H1 (cell line): ENCODE data around the gene IDI2. TPM values are rescaled to one million over a fixed set of nuclear protein-coding genes. Genes with fewer than 3 reads are reported as not detected.

Experiments
- CTCF ChIA-PET: fragments of 300-600 bp; sonication (Branson Sonifier 250); formaldehyde crosslinking; loops from one replicate; lab custom pipeline; 2021; ENCODE audit not compliant: partially characterized antibody; lab: Charles Lee
- POLR2A ChIA-PET: fragments of 300-600 bp; sonication (Branson Sonifier 250); formaldehyde crosslinking; loops from one replicate; lab custom pipeline; 2021; ENCODE audit warnings: inconsistent platforms; ENCODE audit not compliant: partially characterized antibody; lab: Charles Lee
- DNase-seq, 2 experiments: peaks; one replicate each; pipeline versions ENCODE4 v3.0.0 to v3.0.0-alpha.2; 2010 to 2022; ENCODE audit warnings: low spot score in 2 of 2, low read depth in 1 of 2, mixed read lengths in 1 of 2
- FAIRE-seq: peaks from 2 replicates; lab custom pipeline; 2011; peaks lifted over from hg19 to GRCh38; lab: Jason Lieb, UNC
- H2AFZ ChIP-seq: 2 replicates; pipeline ENCODE4 v1.8.1; 2012; ENCODE audit warnings: low read length, inconsistent platforms
- H2AK5ac ChIP-seq: 2 replicates; pipeline ENCODE4 v1.6.1; 2013; ENCODE audit warnings: low read depth, low read length
- H2BK120ac ChIP-seq: replicated peaks from 2 replicates; pipeline ENCODE3; 2013; ENCODE audit warnings: low read depth, low read length, inconsistent platforms
- H2BK12ac ChIP-seq: 2 replicates; pipeline ENCODE4 v1.6.1; 2013; ENCODE audit warnings: low read depth, low read length
- H2BK15ac ChIP-seq: 2 replicates; pipeline ENCODE4 v1.6.1; 2013; ENCODE audit warnings: low read length
- H2BK20ac ChIP-seq: 2 replicates; pipeline ENCODE4 v1.6.1; 2013; ENCODE audit warnings: low read length
- H2BK5ac ChIP-seq: 2 replicates; pipeline ENCODE4 v1.6.1; 2013; ENCODE audit warnings: low read depth, low read length
- H3K14ac ChIP-seq: 2 replicates; pipeline ENCODE4 v1.6.1; 2013; ENCODE audit warnings: inconsistent platforms; ENCODE audit not compliant: insufficient read length
- H3K18ac ChIP-seq: 2 replicates; pipeline ENCODE4 v1.6.1; 2013; ENCODE audit warnings: low read length; ENCODE audit errors: extremely low read depth
- H3K23ac ChIP-seq: 2 replicates; pipeline ENCODE4 v1.6.1; 2013; ENCODE audit warnings: inconsistent platforms; ENCODE audit not compliant: insufficient read length
- H3K23me2 ChIP-seq: 2 replicates; pipeline ENCODE4 v1.6.1; 2013; ENCODE audit warnings: low read depth, low read length
- H3K27ac ChIP-seq: 2 replicates; pipeline ENCODE4 v1.6.1; 2011; ENCODE audit warnings: low read depth, low read length, inconsistent platforms
- H3K27me3 ChIP-seq, 4 experiments: replicated peaks in 1 of 4; 1 replicate in 1 of 4; 2 replicates in 3 of 4; pipeline versions ENCODE4 v1.6.1 to v1.8.1; 2011 to 2013; ENCODE audit warnings: low read length in 3 of 4, mild to moderate bottlenecking in 3 of 4, inconsistent platforms in 2 of 4, mixed read lengths in 2 of 4, moderate library complexity in 1 of 4; ENCODE audit not compliant: control insufficient read depth in 3 of 4, insufficient read depth in 3 of 4; ENCODE audit errors: extremely low read depth in 1 of 4
- H3K36me3 ChIP-seq, 4 experiments: 2 replicates each; pipeline versions ENCODE4 v1.6.1 to v1.8.1; 2011 to 2013; ENCODE audit warnings: mild to moderate bottlenecking in 4 of 4, low read length in 3 of 4, moderate library complexity in 2 of 4, control low read depth in 1 of 4, inconsistent platforms in 1 of 4; ENCODE audit not compliant: insufficient read depth in 4 of 4, control insufficient read depth in 2 of 4
- H3K4ac ChIP-seq: replicated peaks from 2 replicates; pipeline ENCODE3; 2013; ENCODE audit warnings: low read length, low read depth, mixed read lengths, inconsistent platforms; ENCODE audit not compliant: insufficient read length
- H3K4me1 ChIP-seq, 4 experiments: replicated peaks in 1 of 4; 1 replicate in 1 of 4; 2 replicates in 3 of 4; pipeline versions ENCODE4 v1.6.1 to v1.8.1; 2011 to 2013; ENCODE audit warnings: low read length in 3 of 4, inconsistent platforms in 2 of 4, mixed read lengths in 1 of 4; ENCODE audit not compliant: insufficient read depth in 4 of 4, control insufficient read depth in 3 of 4
- H3K4me2 ChIP-seq, 2 experiments: 2 replicates each; pipeline versions ENCODE4 v1.6.1 to v1.8.1; 2011 to 2013; ENCODE audit warnings: low read depth in 2 of 2, low read length in 2 of 2, control low read depth in 1 of 2, inconsistent platforms in 1 of 2, mild to moderate bottlenecking in 1 of 2; ENCODE audit not compliant: insufficient read depth in 1 of 2
- H3K4me3 ChIP-seq, 4 experiments: fragments of 200-600, 300-600 bp in 1 of 4; sonication (generic), shearing (Covaris generic), sonication (Bioruptor Twin) in 1 of 4; 2 replicates each; pipeline versions ENCODE4 v1.5.1 to v1.8.1; 2011 to 2016; ENCODE audit warnings: low read length in 4 of 4, low read depth in 3 of 4, control low read depth in 2 of 4, inconsistent platforms in 2 of 4, mild to moderate bottlenecking in 2 of 4, mixed read lengths in 1 of 4, moderate library complexity in 1 of 4; ENCODE audit not compliant: insufficient read depth in 2 of 4; ENCODE audit errors: extremely low read depth in 1 of 4
- H3K56ac ChIP-seq: replicated peaks from 2 replicates; pipeline ENCODE3; 2013; ENCODE audit warnings: low read depth, mild to moderate bottlenecking, mixed read lengths, low read length, inconsistent platforms; ENCODE audit not compliant: insufficient read length
- H3K79me1 ChIP-seq: 2 replicates; pipeline ENCODE4 v1.6.1; 2013; ENCODE audit warnings: low read depth, low read length, control low read depth
- H3K79me2 ChIP-seq, 2 experiments: 2 replicates each; pipeline versions ENCODE4 v1.6.1 to v1.8.1; 2012 to 2013; ENCODE audit warnings: low read length in 2 of 2, mild to moderate bottlenecking in 2 of 2, inconsistent platforms in 1 of 2; ENCODE audit not compliant: insufficient read depth in 2 of 2, control insufficient read depth in 1 of 2
- H3K9ac ChIP-seq, 4 experiments: replicated peaks in 1 of 4; 1 replicate in 1 of 4; 2 replicates in 3 of 4; pipeline versions ENCODE4 v1.6.1 to v1.8.1; 2011 to 2013; ENCODE audit warnings: low read depth in 3 of 4, low read length in 3 of 4, control low read depth in 2 of 4, mild to moderate bottlenecking in 2 of 4, moderate library complexity in 2 of 4, inconsistent platforms in 1 of 4; ENCODE audit errors: extremely low read depth in 1 of 4
- H3K9me3 ChIP-seq, 2 experiments: 2 replicates each; pipeline versions ENCODE4 v1.6.1 to v1.8.1; 2012 to 2013; ENCODE audit warnings: mild to moderate bottlenecking in 2 of 2, moderate library complexity in 2 of 2, control low read depth in 1 of 2, inconsistent platforms in 1 of 2, low read depth in 1 of 2, low read length in 1 of 2, mixed read lengths in 1 of 2; ENCODE audit not compliant: insufficient read depth in 2 of 2
- H4K20me1 ChIP-seq, 2 experiments: replicated peaks in 1 of 2; 2 replicates each; pipeline versions ENCODE3 to v1.8.1; 2011 to 2013; ENCODE audit warnings: inconsistent platforms in 2 of 2, low read length in 2 of 2, mild to moderate bottlenecking in 1 of 2; ENCODE audit not compliant: insufficient read depth in 2 of 2, control insufficient read depth in 1 of 2
- H4K5ac ChIP-seq: 2 replicates; pipeline ENCODE4 v1.6.1; 2013; ENCODE audit warnings: low read length, low read depth, mixed read lengths, inconsistent platforms; ENCODE audit not compliant: insufficient read length
- H4K8ac ChIP-seq: 2 replicates; pipeline ENCODE4 v1.8.0; 2013; ENCODE audit warnings: mild to moderate bottlenecking, moderate library complexity, low read length, inconsistent platforms; ENCODE audit not compliant: insufficient read depth; ENCODE audit errors: extremely low read depth
- H4K91ac ChIP-seq: replicated peaks from 2 replicates; pipeline ENCODE3; 2013; ENCODE audit warnings: low read length, mixed read lengths, inconsistent platforms; ENCODE audit not compliant: insufficient read length
- CBX8 ChIP-seq: fragments of 300-800, 300-1000 bp; sonication (generic); IDR thresholded peaks from 2 replicates; pipeline ENCODE4 v1.7.1; 2016; ENCODE audit warnings: low read depth, low read length, borderline replicate concordance
- SP4 ChIP-seq: IDR thresholded peaks from 2 replicates; pipeline ENCODE4 v1.6.1; 2012; ENCODE audit warnings: low read length, inconsistent platforms
- WGBS, 2 experiments: shearing (Covaris generic) in 1 of 2; methylation state at CpG; one replicate each; pipeline versions ENCODE4 v1.1.6 to v1.1.7; 2013 to 2015; ENCODE audit warnings: low lambda C conversion rate in 2 of 2, mixed read lengths in 2 of 2, inconsistent platforms in 1 of 2, low coverage in 1 of 2, missing lambda C conversion rate in 1 of 2; ENCODE audit not compliant: insufficient replicate concordance in 2 of 2, insufficient coverage in 1 of 2, insufficient read length in 1 of 2; ENCODE audit errors: extremely low coverage in 1 of 2, missing lambda C conversion rate in 1 of 2; 5-methylcytosine and 5-hydroxymethylcytosine counted together
- polyA plus RNA-seq, 7 experiments: library from polyadenylated mRNA; depleted of rRNA in 3 of 7; stranded (reverse) in 5 of 7; unstranded in 2 of 7; fragments of >200 nt in 5 of 7; fragments of 200-250 nt in 2 of 7; gene quantifications; 1 replicate in 5 of 7; 2 replicates in 1 of 7; 4 replicates in 1 of 7; pipeline versions ENCODE4 v1.2.1 to v1.2.3, GENCODE V29; 2011 to 2013; ENCODE audit warnings: missing spikeins in 2 of 7, mixed read lengths in 2 of 7
- total RNA-seq: library from RNA; stranded (reverse); fragmentation: NEBNext Ultra II Directional; extraction: Animal tissue kit (Norgen Biotek cat#: 25700); gene quantifications from 2 replicates; pipeline ENCODE4 v1.2.1, GENCODE V29; 2021

Gene IDI2
- total and polyA plus RNA-seq, 2 of the 8 experiments (the other 6 are each of a cell fraction or from before 2014, with no cell fraction given), result not detected

DNA sequence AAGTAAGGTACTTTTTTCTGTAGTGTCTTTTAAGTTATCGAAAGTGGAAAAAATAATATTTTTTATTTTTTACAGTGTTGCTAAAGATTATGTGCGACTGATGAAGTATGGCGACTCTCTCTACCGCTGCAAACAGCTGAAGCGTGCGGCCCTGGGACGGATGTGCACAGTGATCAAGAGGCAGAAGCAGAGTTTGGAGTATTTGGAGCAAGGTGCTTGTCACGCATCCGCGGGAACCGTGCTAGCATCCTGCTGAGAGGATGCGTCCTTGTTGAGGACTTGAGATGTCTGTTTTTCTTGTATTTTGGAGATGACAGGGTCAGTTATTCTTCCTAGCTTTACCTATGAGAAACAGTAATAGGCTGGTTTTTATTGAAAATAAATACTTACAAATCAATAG lies 29.6 kb downstream of the IDI2 start:
- H2BK120ac ChIP-seq, result no peak overlapping the region
- no peaks in the 10 kb centered on the region; a peak in 1 of 4 replicates for H3K9me3 ChIP-seq
- H3K4ac ChIP-seq, result no peak overlapping the region
- TF ChIP-seq CBX8 (no peak), SP4 (no peak)
- TF ChIP-seq, all 59 proteins: peak for 0
- Histone ChIP-seq H3K9ac (no peak overlapping the region), H3K79me1 (no peaks in the 10 kb centered on the region; the same call in 1 of the 2 replicates), H4K5ac (no peak overlapping the region), H3K36me3 (peaks cover 47 to 82% (median 76%) of the 10 kb centered on the region in 4 experiments), H2BK20ac (no peak overlapping the region), H3K18ac (no peak overlapping the region), H3K4me3 (no peak overlapping the region), H3K27me3 (no peaks in the 10 kb centered on the region), H3K79me2 (peaks cover 5 to 52% of the 10 kb centered on the region in 2 experiments), H2BK15ac (no peak overlapping the region), H3K23ac (no peak overlapping the region), H3K27ac (no peak overlapping the region), H3K56ac (no peak overlapping the region), H2AK5ac (no peak overlapping the region), H3K23me2 (no peaks in the 10 kb centered on the region), H2BK5ac (no peak overlapping the region), H4K8ac (no peak overlapping the region), H3K4me2 (no peak overlapping the region), H4K20me1 (peaks cover 2 to 19% of the 10 kb centered on the region in 2 experiments), H3K14ac (no peak overlapping the region), H2BK12ac (no peak overlapping the region), H3K4me1 (no peaks in the 10 kb centered on the region), H2AFZ (no peak overlapping the region), H4K91ac (no peak overlapping the region)
- POLR2A ChIA-PET, result interaction anchor here (1.5 to 4.4 kb wide), 3 partner anchors 9 to 20 kb away, joined by 5 to 28 read pairs (median 20); no protein-coding TSS in a partner anchor
- FAIRE-seq, result no peak
- WGBS, 2 experiments, result 98% methylated on average over 12 of the region's 12 CpGs; no CpG with 5 or more reads in 1 of the 2 experiments
- DNase-seq, result no peak
- CTCF ChIA-PET, result no interaction called here
